GM19463 (cell line): ENCODE data around the gene ITGAX.
"Not testable (repeated sequence)": the region's sequence is repeated elsewhere in the genome, so short reads cannot be mapped to it uniquely, and the experiment has no call there.

Source experiments
- ATAC-seq: cut with Tn5 transposase; IDR thresholded peaks from one replicate; pipeline ENCODE4 v1.9.1; 2021; ENCODE audit warnings: mild to moderate bottlenecking, moderate library complexity; ENCODE audit not compliant: unreplicated experiment

ITGAX gene

DNA sequence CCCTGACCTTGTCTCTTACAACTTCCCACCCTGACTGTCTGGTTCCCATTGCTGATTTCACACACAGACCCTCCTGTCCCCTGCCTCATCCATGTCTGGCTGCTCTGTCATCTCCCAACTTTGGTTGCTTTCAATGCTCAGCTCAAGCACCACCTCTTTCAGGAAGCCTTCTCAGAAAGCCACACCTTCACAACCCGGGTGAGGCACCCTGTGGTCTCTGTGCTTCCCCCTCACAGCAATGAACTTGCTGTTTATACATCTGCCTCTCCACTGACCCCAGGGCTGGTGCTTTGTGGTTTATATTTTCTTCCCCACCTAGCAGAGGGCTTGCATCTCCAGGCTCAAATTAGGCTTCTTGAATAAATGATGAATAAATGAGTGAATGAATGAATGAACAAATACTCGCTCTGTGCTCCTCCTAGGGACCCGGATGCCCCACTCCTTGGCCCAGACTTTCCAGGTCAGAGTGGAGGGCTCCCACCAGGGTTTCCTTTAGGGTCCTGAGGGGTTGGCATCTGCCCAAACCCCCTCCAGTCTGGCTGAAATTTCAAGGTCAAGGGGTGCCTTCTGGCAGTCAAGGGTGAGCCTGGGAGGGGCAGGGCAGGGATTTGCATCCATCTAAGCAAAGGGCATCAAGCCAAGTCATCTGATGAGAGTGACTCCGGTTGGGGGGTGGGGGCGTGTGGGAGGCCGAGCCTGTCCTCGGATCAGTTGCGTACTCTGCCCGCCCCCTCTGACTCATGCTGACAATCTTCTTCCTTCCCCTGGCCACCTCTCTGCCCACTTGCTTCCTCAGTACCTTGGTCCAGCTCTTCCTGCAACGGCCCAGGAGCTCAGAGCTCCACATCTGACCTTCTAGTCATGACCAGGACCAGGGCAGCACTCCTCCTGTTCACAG, at the start of gene ITGAX:
ITGAX (plus strand) TSS at position 783 of the 898 bp plus-strand sequence; CDS start at position 862, 79 bp downstream.
- peak; percentile 83 for ATAC-seq

DNA sequence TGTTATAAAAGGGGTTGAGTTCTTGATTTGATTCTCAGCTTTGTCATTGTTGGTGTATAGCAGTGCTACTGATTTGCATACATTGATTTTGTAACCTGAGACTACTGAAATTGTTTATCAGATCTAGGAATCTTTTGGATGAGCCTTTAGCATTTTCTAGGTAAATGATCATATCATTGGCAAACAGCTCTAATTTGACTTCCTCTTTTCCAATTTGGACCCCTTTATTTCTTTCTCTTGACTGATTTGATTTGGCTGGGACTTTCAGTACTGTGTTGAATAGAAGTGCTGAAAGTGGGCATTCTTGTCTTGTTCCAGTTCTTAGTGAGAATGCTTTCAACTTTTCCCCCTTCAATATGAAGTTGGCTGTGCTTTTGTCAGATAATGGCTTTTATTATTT, 49.8 kb upstream of the ITGAX start:
- no peak for ATAC-seq

DNA sequence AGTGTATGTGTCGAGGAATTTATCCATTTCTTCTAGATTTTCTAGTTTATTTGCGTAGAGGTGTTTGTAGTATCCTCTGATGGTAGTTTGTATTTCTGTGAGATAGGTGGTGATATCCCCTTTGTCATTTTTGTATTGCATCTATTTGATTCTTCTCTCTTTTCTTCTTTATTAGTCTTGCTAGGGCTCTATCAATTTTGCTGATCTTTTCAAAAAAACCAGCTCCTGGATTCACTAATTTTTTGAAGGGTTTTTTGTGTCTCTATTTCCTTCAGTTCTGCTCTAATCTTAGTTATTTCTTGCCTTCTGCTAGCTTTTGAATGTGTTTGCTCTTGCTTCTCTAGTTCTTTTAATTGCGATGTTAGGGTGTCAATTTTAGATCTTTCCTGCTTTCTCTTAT, 46.6 kb upstream of the ITGAX start:
- ATAC-seq: not testable (repeated sequence)

DNA sequence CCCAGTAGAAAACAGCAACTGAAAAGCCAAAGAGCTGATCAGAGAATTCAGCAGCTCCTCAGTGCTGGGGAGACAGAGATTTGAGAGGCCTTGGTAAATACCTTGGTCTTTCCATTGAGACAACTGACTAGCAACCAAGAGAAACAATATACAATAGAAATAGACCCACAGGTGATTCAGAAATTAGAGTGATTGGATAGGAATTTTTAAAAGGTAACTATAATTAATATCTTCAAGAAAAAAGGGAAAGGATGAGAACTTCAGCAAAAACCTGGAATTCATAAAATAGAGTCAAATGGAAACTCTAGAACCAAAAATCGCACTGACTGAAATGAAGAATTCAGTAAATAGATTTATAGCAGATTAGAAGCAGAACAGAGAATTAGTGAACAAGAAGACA, 32.5 kb upstream of the ITGAX start:
- no peak for ATAC-seq

DNA sequence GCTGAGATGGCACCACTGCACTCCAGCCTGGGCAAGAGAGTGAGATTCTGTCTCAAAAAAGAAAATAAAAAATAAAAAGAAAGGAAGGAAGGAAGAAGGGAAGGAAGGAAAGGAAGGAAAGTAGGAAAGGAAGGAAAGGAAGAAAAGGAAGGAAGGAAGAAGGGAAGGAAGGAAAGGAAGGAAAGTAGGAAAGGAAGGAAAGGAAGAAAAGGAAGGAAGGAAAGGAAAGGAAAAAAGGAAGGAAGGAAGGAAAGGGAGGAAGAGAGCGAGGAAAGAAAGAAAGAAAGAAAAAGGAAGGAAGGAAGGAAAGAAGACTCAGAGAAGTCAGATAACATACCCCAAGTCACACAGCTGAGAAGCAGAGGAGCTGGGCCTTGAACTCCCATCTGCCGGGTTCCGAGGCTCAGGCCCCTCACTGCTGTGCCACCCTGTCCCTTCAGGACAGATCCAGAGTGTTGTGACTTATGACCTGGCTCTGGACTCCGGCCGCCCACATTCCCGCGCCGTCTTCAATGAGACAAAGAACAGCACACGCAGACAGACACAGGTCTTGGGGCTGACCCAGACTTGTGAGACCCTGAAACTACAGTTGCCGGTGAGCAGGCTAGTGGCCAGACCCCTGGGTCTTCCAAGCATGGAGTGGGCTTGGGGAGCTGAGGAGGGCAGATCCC, 30.9 kb upstream of the ITGAX start:
- ATAC-seq: no peak

DNA sequence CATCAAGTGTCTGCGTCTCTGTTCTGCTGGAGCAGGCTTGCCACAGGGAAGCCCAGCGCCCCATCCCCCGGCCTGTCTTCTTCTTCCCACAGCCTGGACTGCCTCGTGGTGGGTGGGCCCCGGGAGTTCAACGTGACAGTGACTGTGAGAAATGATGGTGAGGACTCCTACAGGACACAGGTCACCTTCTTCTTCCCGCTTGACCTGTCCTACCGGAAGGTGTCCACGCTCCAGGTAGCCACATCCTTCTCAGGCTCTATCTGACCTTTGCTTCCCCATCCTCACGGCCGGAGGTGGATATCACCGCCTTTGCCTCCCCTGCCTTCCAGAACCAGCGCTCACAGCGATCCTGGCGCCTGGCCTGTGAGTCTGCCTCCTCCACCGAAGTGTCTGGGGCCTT, 29.8 kb upstream of the ITGAX start:
- ATAC-seq: no peak

DNA sequence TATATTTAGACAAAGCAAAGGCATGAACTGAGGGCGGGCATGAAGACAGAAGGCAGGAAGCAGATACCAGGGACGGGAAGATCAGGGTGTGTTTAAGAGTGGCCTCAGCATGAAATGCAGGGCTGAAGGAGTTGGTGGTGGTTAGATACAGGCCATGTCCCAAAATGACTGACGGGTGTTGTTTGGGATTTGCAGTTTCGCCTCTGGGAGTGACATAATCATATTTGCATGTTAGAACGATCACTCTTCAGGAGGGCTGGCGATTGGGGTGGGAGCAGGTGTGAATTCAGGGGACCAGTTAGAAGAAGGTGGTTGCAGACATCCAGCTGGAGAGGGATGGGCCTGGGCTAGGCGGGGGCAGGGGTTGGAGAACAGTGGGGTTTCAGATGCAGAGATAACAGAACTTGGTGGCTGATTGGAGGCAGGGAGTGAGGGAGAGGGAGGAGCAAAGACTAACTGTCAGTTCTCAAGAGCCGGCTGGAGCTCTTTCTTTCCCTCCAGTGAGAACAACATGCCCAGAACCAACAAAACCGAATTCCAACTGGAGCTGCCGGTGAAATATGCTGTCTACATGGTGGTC, 27.2 kb upstream of the ITGAX start:
- ATAC-seq: no peak

DNA sequence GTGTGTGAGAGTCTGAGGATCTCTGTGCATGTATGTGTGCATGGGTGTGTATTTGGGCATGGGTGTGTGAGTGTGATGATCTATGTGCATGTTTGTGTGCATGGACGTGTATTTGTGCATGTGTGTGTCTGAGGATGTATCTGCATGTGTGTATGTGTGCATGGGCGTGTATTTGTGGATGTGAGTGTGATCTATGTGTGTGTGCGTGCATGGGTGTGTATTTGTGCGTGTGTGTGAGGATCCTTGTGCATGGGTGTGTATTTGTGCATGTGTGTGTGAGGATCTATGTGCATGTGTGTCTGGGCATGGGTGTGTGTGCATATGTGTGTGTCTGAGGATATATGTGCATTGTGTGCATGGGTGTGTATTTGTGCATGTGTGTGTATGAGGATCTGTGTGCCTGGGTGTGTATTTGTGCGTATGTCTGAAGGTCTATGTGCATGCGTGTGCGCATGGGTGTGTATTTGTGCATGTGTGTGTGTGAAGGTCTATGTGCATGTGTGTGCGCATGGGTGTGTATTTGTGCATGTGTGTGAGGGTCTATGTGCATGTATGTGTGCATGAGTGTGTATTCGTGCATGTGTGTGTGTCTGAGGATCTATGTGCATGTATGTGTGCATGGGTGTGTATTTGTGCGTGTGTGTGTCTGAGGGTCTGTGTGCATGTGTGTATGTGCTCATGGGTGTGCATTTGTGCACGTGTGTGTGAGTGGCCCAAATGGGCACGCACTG, 26.5 kb upstream of the ITGAX start:
- ATAC-seq: no peak

DNA sequence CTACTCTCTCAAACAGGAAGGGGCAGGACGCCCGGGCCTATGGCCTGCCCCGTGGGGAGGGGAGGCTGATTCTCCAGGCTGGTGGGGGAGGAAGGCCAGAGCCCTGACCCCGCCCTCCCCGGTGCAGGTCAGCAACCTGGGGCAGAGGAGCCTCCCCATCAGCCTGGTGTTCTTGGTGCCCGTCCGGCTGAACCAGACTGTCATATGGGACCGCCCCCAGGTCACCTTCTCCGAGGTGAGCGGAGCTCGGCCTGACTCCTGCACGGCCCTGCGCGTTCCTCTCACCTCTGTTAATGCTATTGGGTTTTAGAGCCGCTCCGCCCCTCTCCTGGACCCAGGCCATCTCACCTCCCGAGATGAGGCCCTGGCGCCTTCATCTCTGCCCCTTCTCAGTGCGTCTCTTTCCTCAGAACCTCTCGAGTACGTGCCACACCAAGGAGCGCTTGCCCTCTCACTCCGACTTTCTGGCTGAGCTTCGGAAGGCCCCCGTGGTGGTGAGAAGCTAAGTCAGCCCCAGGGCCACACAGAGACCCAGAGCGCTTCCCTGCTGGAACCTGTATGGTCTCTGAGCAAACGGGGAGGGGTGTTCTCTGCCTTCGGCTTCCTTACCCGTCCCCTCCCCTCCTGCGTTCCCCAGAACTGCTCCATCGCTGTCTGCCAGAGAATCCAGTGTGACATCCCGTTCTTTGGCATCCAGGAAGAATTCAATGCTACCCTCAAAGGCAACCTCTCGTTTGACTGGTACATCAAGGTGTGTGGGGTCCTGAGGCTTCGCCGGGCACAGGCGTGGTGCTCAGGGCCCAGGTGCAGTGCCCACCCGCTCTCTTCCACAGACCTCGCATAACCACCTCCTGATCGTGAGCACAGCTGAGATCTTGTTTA, 25.1 kb upstream of the ITGAX start:
- no peak for ATAC-seq

DNA sequence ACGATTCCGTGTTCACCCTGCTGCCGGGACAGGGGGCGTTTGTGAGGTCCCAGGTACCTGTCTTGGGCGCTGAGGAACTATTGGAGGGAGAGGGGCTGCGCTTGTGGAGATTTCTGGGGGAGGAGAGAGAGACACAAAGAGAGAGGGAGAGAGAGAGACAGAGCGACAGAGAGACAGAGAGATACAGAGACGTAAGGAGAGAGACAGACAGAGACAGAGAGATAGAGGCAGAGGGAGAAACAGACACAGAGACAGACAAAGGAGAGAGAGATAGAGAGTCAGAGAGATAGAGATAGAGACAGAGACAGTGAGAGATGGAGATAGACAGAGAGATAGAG, 24.5 kb upstream of the ITGAX start:
- ATAC-seq: no peak

DNA sequence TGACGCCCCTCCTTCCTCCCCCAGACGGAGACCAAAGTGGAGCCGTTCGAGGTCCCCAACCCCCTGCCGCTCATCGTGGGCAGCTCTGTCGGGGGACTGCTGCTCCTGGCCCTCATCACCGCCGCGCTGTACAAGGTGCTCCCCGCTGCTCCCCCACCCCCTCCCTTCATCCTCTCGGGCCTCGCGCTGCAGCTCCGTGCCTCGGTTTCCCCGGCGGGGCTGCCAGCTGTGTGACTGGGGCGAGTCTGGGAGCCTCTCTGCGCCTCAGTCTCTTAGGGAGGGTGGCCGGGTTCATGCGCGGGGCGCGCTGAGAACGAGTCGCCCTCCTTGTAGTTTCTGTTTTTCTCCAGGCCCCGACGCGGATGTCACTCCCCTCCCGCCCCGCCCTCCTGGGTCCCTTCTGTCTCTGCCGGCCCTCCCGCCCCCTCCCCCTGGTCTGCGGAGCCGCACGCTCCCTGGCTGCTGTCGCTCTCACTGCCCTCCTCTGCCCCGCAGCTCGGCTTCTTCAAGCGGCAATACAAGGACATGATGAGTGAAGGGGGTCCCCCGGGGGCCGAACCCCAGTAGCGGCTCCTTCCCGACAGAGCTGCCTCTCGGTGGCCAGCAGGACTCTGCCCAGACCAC, 23.7 kb upstream of the ITGAX start:
- ATAC-seq: no peak

DNA sequence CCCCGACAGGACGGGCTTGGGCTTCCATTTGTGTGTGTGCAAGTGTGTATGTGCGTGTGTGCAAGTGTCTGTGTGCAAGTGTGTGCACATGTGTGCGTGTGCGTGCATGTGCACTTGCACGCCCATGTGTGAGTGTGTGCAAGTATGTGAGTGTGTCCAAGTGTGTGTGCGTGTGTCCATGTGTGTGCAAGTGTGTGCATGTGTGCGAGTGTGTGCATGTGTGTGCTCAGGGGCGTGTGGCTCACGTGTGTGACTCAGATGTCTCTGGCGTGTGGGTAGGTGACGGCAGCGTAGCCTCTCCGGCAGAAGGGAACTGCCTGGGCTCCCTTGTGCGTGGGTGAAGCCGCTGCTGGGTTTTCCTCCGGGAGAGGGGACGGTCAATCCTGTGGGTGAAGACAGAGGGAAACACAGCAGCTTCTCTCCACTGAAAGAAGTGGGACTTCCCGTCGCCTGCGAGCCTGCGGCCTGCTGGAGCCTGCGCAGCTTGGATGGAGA, 23.1 kb upstream of the ITGAX start:
- no peak for ATAC-seq

DNA sequence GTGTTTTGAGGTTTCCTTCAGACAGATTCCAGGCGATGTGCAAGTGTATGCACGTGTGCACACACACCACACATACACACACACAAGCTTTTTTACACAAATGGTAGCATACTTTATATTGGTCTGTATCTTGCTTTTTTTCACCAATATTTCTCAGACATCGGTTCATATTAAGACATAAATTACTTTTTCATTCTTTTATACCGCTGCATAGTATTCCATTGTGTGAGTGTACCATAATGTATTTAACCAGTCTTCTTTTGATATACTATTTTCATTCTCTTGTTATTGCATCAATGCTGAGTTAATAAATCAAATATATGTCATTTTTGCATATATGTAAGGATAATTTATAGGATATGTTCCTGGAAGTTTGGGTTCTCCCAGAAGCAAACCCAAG, 22.4 kb upstream of the ITGAX start:
- ATAC-seq: no peak

DNA sequence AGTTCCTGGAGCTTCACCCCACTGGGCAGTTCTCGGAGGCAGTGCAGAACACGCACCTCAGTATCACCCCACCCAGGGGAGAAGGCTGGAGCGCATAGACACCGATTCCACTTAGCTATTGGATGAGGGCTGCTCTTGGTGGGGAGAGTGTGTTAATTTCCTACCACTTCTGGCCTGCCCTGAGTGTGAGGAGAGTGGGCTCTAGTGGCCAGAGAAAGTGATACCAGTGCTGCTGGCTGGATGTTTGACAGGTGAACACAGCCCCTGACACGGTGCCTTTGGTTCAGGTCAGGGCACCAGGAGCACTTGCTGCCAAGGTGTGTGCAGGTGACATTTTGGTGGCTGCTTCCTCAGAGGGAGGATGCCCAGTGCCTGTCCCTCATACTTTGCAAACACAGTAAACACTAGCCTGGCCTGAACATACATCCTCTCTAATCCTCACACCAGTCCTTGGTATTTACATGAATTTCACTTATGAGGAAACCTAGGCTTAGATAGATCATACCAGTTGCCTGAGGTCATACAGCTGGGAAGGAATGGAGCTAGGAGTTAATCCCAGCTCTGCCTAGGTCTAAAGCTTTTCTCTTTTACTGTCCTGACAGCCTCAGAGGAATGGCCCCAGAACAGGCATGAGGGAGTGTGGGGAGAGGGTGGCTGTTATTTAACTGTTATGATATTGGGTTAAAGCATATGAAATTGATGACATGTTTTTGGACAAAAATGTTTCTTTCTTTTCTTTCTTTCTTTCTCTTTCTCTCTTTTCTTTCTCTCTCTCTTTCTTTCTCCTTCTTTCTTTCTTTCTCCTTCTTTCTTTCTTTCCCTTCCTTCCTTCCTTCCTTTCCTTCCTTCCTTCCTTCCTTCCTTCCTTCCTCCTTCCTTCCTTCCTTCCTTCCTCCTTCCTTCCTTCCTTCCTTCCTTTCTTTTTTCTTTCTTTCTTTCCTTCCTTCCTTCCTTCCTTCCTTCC, 21.0 kb upstream of the ITGAX start:
- ATAC-seq: peak; percentile 78

DNA sequence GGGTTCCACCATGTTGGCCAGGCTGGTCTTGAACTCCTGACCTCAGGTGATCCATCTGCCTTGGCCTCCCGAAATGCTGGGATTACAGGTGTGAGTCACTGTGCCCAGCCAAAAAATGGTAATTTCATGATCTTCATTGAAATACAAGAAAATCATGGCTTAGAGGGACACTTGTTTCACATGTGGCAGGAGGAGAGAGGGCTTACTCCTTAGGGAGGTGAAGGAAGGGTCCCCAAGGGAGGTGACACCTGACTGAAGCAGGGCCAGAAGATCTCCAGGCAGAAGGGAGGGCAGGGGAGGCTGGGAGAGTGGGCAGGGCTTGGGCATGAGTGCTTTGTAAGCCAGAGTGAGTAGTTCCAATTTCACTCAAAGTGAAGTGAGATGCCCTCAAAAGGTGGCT, 20.0 kb upstream of the ITGAX start:
- ATAC-seq: no peak

DNA sequence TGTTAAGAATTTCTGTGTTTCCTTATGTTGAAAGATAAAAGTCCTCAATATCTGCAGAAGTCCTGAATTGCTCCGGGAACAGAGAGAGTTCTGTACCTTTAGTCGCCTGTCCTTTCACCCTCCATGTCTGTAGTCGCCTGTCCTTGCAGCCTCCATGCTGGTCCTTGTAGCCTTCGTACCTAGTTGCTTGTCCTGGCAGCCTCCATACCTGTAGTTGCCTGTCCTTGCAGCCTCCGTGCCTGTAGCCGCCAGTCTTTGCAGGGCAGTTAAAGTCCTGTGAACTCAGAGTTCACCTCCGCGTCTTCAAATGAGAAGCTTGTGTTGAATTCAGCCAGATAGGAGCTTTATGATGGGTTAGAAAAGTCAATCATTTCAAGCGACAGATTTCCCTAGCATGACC, 19.5 kb upstream of the ITGAX start:
- ATAC-seq: no peak

DNA sequence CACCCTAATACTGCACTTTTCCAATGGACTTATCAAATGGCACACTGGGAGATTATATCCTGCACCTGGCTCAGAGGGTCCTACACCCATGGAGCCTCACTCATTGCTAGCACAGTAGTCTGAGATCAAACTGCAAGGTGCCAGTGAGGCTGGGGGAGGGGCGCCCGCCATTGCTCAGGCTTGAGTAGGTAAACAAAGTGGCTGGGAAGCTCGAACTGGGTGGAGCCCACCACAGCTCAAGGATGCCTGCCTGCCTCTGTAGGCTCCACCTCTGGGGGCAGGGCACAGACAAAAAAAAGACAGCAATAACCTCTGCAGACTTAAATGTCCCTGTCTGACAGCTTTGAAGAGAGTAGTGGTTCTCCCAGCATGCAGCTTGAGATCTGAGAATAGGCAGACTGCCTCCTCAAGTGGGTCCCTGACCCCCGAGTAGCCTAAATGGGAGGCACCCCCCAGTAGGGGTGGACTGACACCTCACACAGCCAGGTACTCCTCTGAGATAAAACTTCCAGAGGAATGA, 16.8 kb upstream of the ITGAX start:
- ATAC-seq: not testable (repeated sequence)

DNA sequence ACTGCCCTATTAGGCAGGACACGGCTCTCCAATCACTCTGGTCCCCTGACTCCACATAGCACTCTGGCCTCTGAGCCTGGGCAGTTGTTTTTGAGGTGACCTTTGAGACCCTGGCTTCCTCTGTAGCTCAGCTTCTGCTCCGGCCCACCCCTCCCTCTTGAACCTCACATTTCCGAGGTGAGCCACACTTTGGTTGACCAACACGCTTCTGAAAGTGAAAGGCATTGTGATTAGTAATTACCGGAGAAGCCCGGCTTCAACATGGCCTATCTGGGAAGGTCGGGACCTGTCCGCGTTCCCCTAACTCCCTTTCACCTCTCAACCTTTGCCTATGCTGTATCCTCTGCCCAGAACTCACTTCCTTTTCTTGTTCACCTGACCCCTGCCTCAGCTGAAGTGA, 10.3 kb upstream of the ITGAX start:
- ATAC-seq: peak; percentile 88
